ENCODE results near the gene MUC5B. TPM values are rescaled to one million over a fixed set of nuclear protein-coding genes. Genes with fewer than 3 reads are reported as not detected.

MUC5B gene
- total RNA-seq, 1 experiment from 2014 or later: 24.3 TPM

GRCh38 chr11:1206391-1207271 is 16.2 kb upstream of the MUC5B start:
- CTCF ChIA-PET: no interaction called here
- Histone ChIP-seq H3K27ac (ENCODE audit: low read length) (no peak overlapping the region), H3K4me3 (ENCODE audit: low read length) (no peak overlapping the region), H3K9ac (ENCODE audit: low read length) (no peak overlapping the region), H4K20me1 (ENCODE audit: low read length) (no peaks in the 10 kb centered on the region), H3K36me3 (ENCODE audit: low read depth, low read length) (no peaks in the 10 kb centered on the region), H3K27me3 (ENCODE audit: low read length) (no peaks in the 10 kb centered on the region), H3K9me2 (replicated peaks; ENCODE audit: low read length) (no peaks in the 10 kb centered on the region), H3K79me2 (ENCODE audit: low read length) (no peaks in the 10 kb centered on the region), H3K4me2 (ENCODE audit: low read length) (no peak overlapping the region), H3F3A (ENCODE audit: low read length, unreplicated experiment) (no peaks in the 10 kb centered on the region), H3K4me1 (ENCODE audit: insufficient read depth, low read length) (peaks cover 14% of the 10 kb centered on the region), H2AFZ (ENCODE audit: low read length) (no peak overlapping the region), H3K9me3 (ENCODE audit: low read length) (peaks cover under 1% of the 10 kb centered on the region; the same call in 1 of the 2 replicates)
- POLR2A ChIA-PET (ENCODE audit: unreplicated experiment): no interaction called here
- TF ChIP-seq EZH2 (IDR thresholded peaks at IDR 0.05; ENCODE audit: low read length, unreplicated experiment) (no peak), CTCF (conservative IDR thresholded peaks at IDR 0.05; ENCODE audit: low read depth, low read length) (no peak), EZH2phosphoT487 (IDR thresholded peaks at IDR 0.05; ENCODE audit: borderline replicate concordance, low read length) (no peak)
- DNase-seq (no peak), ATAC-seq (no peak)
- BruUV-seq (replicated peaks): no TSS peak
- intact Hi-C loops (cut with micrococcal nuclease): no loop called here

GRCh38 chr11:1207401-1208143 is 15.3 kb upstream of the MUC5B start:
- Histone ChIP-seq H3K36me3 (ENCODE audit: low read depth, low read length) (no peaks in the 10 kb centered on the region), H3K27ac (ENCODE audit: low read length) (no peak overlapping the region), H3K9me3 (ENCODE audit: low read length) (peaks cover 5% of the 10 kb centered on the region; the same call in 1 of the 2 replicates), H3F3A (ENCODE audit: low read length, unreplicated experiment) (no peaks in the 10 kb centered on the region), H3K4me2 (ENCODE audit: low read length) (no peak overlapping the region), H3K27me3 (ENCODE audit: low read length) (no peaks in the 10 kb centered on the region), H3K4me1 (ENCODE audit: insufficient read depth, low read length) (peaks cover 14% of the 10 kb centered on the region), H3K79me2 (ENCODE audit: low read length) (no peaks in the 10 kb centered on the region), H3K9me2 (replicated peaks; ENCODE audit: low read length) (no peaks in the 10 kb centered on the region), H3K9ac (ENCODE audit: low read length) (no peak overlapping the region), H2AFZ (ENCODE audit: low read length) (no peak overlapping the region), H4K20me1 (ENCODE audit: low read length) (no peaks in the 10 kb centered on the region), H3K4me3 (ENCODE audit: low read length) (no peak overlapping the region)
- no TSS peak for BruUV-seq (replicated peaks)
- intact Hi-C loops (cut with micrococcal nuclease): no loop called here
- DNase-seq: no peak
- CTCF ChIA-PET: no interaction called here
- no peak for TF ChIP-seq CTCF (conservative IDR thresholded peaks at IDR 0.05; ENCODE audit: low read depth, low read length)
- TF ChIP-seq EZH2 (IDR thresholded peaks at IDR 0.05; ENCODE audit: low read length, unreplicated experiment): no peak
- no peak for TF ChIP-seq EZH2phosphoT487 (IDR thresholded peaks at IDR 0.05; ENCODE audit: borderline replicate concordance, low read length)
- POLR2A ChIA-PET (ENCODE audit: unreplicated experiment): no interaction called here
- ATAC-seq: no peak

GRCh38 chr11:1208144-1208393 is 14.8 kb upstream of the MUC5B start:
- H3K4me3 ChIP-seq (ENCODE audit: low read length): no peak overlapping the region
- ChIA-PET POLR2A (ENCODE audit: unreplicated experiment) (no interaction called here), CTCF (no interaction called here)
- no peaks in the 10 kb centered on the region for H3K27me3 ChIP-seq (ENCODE audit: low read length)
- H3K36me3 ChIP-seq (ENCODE audit: low read depth, low read length): no peaks in the 10 kb centered on the region
- H3K27ac ChIP-seq (ENCODE audit: low read length): no peak overlapping the region
- H3K9me2 ChIP-seq (replicated peaks; ENCODE audit: low read length): no peaks in the 10 kb centered on the region
- no peak for TF ChIP-seq EZH2phosphoT487 (IDR thresholded peaks at IDR 0.05; ENCODE audit: borderline replicate concordance, low read length)
- no peak for TF ChIP-seq CTCF (conservative IDR thresholded peaks at IDR 0.05; ENCODE audit: low read depth, low read length)
- no peak for TF ChIP-seq EZH2 (IDR thresholded peaks at IDR 0.05; ENCODE audit: low read length, unreplicated experiment)
- ATAC-seq: no peak
- no peaks in the 10 kb centered on the region for H4K20me1 ChIP-seq (ENCODE audit: low read length)
- BruUV-seq (replicated peaks): no TSS peak
- H3K4me1 ChIP-seq (ENCODE audit: insufficient read depth, low read length): peaks cover 14% of the 10 kb centered on the region
- no peak overlapping the region for H3K4me2 ChIP-seq (ENCODE audit: low read length)
- intact Hi-C loops (cut with micrococcal nuclease): no loop called here
- H3K9ac ChIP-seq (ENCODE audit: low read length): no peak overlapping the region
- DNase-seq: no peak
- H3K9me3 ChIP-seq (ENCODE audit: low read length): peaks cover 5% of the 10 kb centered on the region; the same call in 1 of the 2 replicates
- no peak overlapping the region for H2AFZ ChIP-seq (ENCODE audit: low read length)
- H3K79me2 ChIP-seq (ENCODE audit: low read length): no peaks in the 10 kb centered on the region
- H3F3A ChIP-seq (ENCODE audit: low read length, unreplicated experiment): no peaks in the 10 kb centered on the region

All from PC-3 (cell line).